Stomach (tissue), 19 donors: ENCODE measurements around the gene SMPD2. TPM values are rescaled to one million over a fixed set of nuclear protein-coding genes. Genes with fewer than 3 reads are reported as not detected.

Experiments used
- DNase-seq, 2 donors: peaks; one replicate each; pipeline versions ENCODE4 v3.0.0 to v3.0.0-alpha.2; 2013 to 2019
- H3K27ac ChIP-seq, 5 donors: fragments of 200-600 bp in 4 of 5; sonication (generic) in 4 of 5; one replicate each; pipeline ENCODE4 v1.5.1; 2013 to 2019; ENCODE audit warnings: mild to moderate bottlenecking in 1 of 5, moderate library complexity in 1 of 5
- H3K27me3 ChIP-seq, 3 donors: fragments of 200-600 bp; sonication (generic); one replicate each; pipeline ENCODE4 v1.5.1; 2017 to 2019; ENCODE audit warnings: mixed run types in 1 of 3
- H3K36me3 ChIP-seq, 4 donors: fragments of 200-600 bp; sonication (generic); 1 replicate in 3 of 4; 2 replicates in 1 of 4; pipeline ENCODE4 v1.5.1; 2016 to 2019
- H3K4me1 ChIP-seq, 4 donors: fragments of 200-600 bp; sonication (generic); one replicate each; pipeline ENCODE4 v1.5.1; 2016 to 2019
- H3K4me3 ChIP-seq, 4 donors: fragments of 200-600 bp; sonication (generic) in 3 of 4; one replicate each; pipeline ENCODE4 v1.5.1; 2016 to 2019; ENCODE audit warnings: mild to moderate bottlenecking in 1 of 4
- H3K9me3 ChIP-seq, 4 donors: fragments of 200-600 bp; sonication (generic); one replicate each; pipeline ENCODE4 v1.5.1; 2016 to 2019
- EP300 ChIP-seq: sonication (generic); formaldehyde crosslinking; IDR thresholded peaks from one replicate; pipeline ENCODE4 v1.6.1; 2017; ENCODE audit warnings: antibody characterized with exemption
- POLR2A ChIP-seq, 4 donors: fragments of 450-650 bp; IDR thresholded peaks; one replicate each; pipeline ENCODE4 v1.6.1; 2016; ENCODE audit warnings: antibody characterized with exemption in 4 of 4, control low read depth in 2 of 4, mild to moderate bottlenecking in 1 of 4, moderate library complexity in 1 of 4
- POLR2AphosphoS5 ChIP-seq, 3 donors: sonication (generic); formaldehyde crosslinking; IDR thresholded peaks; one replicate each; pipeline ENCODE4 v1.6.1; 2016; ENCODE audit warnings: antibody characterized with exemption in 3 of 3
- WGBS, 5 donors: extraction: QIAGEN DNeasy Blood & Tissue Kit in 3 of 5; methylation state at CpG; one replicate each; pipeline versions ENCODE4 v1.1.5 to v1.1.7; 2013 to 2018; 5-methylcytosine and 5-hydroxymethylcytosine counted together
- intact Hi-C: fragments of 100-400 bp; cut with DNase I; formaldehyde crosslinking; loops from one replicate; pipeline ENCODE4 v1.15.1; 2023; ENCODE audit warnings: low total_unique reads
- long read RNA-seq, 10 donors: transcript quantifications; one replicate each; lab custom pipeline, GENCODE V29; 2026
- polyA plus RNA-seq, 3 donors: library from polyadenylated mRNA; stranded (reverse); fragments of 200-250 nt; gene quantifications; one replicate each; pipeline ENCODE4 v1.2.3, GENCODE V29; 2013
- total RNA-seq, 5 donors: library from RNA; depleted of rRNA; stranded (reverse); fragments of >200 nt; gene quantifications; one replicate each; pipeline versions ENCODE4 v1.1.0 to v1.2.3, GENCODE V29; 2014 to 2016
- TF ChIP-seq, protein P1 (sequence below), 7 experiments: fragments of 450-650 bp in 4 of 7; fragments of 200-600 bp in 3 of 7; sonication (generic) in 3 of 7; IDR thresholded peaks; one replicate each; pipeline ENCODE4 v1.5.1; 2016 to 2019; ENCODE audit warnings: antibody characterized with exemption in 7 of 7, control low read depth in 2 of 7, mild to moderate bottlenecking in 1 of 7
- donor health status: healthy with polysubstance abuse.
- donor health status: Bipolar disorder and iron deficiency.
- donor health status: healthy.

The SMPD2 gene, protein sequence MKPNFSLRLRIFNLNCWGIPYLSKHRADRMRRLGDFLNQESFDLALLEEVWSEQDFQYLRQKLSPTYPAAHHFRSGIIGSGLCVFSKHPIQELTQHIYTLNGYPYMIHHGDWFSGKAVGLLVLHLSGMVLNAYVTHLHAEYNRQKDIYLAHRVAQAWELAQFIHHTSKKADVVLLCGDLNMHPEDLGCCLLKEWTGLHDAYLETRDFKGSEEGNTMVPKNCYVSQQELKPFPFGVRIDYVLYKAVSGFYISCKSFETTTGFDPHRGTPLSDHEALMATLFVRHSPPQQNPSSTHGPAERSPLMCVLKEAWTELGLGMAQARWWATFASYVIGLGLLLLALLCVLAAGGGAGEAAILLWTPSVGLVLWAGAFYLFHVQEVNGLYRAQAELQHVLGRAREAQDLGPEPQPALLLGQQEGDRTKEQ
- total RNA-seq, result 10 to 100 TPM; 10.7 to 80.5 (median 17.2) TPM
- polyA plus RNA-seq, result 10 to 100 TPM; 14.0 to 21.8 (median 17.6) TPM
- long read RNA-seq, donor 1, result 0 reads
- long read RNA-seq, donor 2, partial matches to known transcripts, result 7 of 10 reads
- long read RNA-seq, donor 2, other reads (novel, unspliced or antisense), result 0 of 10 reads
- long read RNA-seq, donor 3, partial matches to known transcripts, result 0 of 1 reads
- long read RNA-seq, donor 3, other reads (novel, unspliced or antisense), result 0 of 1 reads
- long read RNA-seq, donor 4, result 0 reads
- long read RNA-seq, donor 5, result 0 reads
- long read RNA-seq, donor 6, partial matches to known transcripts, result 0 of 1 reads
- long read RNA-seq, donor 6, other reads (novel, unspliced or antisense), result 0 of 1 reads
- long read RNA-seq, donor 7, partial matches to known transcripts, result 0 of 1 reads
- long read RNA-seq, donor 7, other reads (novel, unspliced or antisense), result 0 of 1 reads
- long read RNA-seq, donor 8, result 0 reads
- long read RNA-seq, donor 9, partial matches to known transcripts, result 0 of 3 reads
- long read RNA-seq, donor 9, other reads (novel, unspliced or antisense), result 0 of 3 reads
- long read RNA-seq, donor 10, result 0 reads

DNA sequence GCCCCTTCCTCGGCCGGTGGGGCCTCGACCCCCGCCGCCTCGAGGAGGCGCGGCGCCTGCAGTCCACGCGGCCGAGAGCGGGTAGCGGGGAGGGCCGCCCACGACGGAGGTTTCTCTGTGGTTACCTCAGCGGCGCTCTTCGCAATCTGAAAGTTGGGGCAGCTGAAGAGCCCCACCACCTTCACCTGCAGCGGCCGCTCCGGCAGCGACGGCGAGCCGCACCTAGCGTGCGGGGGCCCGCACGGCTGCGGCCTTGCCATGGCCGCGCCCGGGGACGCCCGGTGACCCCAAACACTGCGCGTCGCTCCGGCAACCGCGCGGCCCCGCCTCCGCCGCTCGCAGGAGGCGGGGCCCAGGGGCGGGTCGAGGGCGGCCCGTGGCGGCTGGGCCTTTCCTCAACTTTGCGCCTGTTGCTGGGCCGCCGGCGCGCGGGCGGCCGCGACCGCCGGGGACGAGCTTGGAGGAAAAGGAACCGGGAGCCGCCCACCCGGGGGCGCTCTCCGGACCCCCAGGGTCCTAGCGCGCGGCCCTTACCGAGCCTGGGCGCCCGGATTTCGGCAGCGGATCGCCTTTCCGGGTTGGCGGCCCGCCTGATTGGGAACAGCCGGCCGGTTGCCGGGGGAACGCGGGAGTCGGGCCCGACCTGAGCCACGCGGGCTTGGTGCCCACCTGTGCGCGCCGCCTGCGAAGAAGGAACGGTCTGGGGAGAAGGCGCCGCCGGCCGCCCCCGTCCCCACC, at the start of gene SMPD2, which contains the start of gene PPIL6:
Gene SMPD2, plus strand, starts transcription at position 394 of the 738 bp plus-strand sequence. CDS start 398 bp downstream, outside the sequence.
Gene PPIL6, minus strand, starts transcription at position 298 of the 738 bp plus-strand sequence. Its CDS starts 38 bp downstream, at position 260.
- H3K27me3 ChIP-seq, result no peaks in the 10 kb centered on the region
- peaks cover 20 to 36% (median 29%) of the 10 kb centered on the region in 4 donors for H3K4me1 ChIP-seq
- peak within 1 kb of the TSS; percentile 62 to 89 (median 80) for H3K4me3 ChIP-seq
- DNase-seq, result peak; percentile 86 to 97
- H3K36me3 ChIP-seq, result peaks cover 17 to 36% (median 32%) of the 10 kb centered on the region in 4 donors
- peak within 1 kb of the TSS; percentile 82 to 90 (median 85) for H3K27ac ChIP-seq
- 0 to 1% (median 0%) methylated on average over 24 to 102 of the region's 102 CpGs for WGBS, 5 donors
- TF ChIP-seq EP300, result no peak
- peak; percentile 26 to 47 (median 34) for TF ChIP-seq POLR2AphosphoS5 (IDR thresholded peaks at IDR 0.05)
- no peak for TF ChIP-seq POLR2A (IDR thresholded peaks at IDR 0.05)
- TF ChIP-seq, protein P1, sequence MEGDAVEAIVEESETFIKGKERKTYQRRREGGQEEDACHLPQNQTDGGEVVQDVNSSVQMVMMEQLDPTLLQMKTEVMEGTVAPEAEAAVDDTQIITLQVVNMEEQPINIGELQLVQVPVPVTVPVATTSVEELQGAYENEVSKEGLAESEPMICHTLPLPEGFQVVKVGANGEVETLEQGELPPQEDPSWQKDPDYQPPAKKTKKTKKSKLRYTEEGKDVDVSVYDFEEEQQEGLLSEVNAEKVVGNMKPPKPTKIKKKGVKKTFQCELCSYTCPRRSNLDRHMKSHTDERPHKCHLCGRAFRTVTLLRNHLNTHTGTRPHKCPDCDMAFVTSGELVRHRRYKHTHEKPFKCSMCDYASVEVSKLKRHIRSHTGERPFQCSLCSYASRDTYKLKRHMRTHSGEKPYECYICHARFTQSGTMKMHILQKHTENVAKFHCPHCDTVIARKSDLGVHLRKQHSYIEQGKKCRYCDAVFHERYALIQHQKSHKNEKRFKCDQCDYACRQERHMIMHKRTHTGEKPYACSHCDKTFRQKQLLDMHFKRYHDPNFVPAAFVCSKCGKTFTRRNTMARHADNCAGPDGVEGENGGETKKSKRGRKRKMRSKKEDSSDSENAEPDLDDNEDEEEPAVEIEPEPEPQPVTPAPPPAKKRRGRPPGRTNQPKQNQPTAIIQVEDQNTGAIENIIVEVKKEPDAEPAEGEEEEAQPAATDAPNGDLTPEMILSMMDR (IDR thresholded peaks at IDR 0.05), result peak in 1 of 7 experiments; percentile 39
- intact Hi-C loops, result no loop called here
- no peaks in the 10 kb centered on the region for H3K9me3 ChIP-seq

DNA sequence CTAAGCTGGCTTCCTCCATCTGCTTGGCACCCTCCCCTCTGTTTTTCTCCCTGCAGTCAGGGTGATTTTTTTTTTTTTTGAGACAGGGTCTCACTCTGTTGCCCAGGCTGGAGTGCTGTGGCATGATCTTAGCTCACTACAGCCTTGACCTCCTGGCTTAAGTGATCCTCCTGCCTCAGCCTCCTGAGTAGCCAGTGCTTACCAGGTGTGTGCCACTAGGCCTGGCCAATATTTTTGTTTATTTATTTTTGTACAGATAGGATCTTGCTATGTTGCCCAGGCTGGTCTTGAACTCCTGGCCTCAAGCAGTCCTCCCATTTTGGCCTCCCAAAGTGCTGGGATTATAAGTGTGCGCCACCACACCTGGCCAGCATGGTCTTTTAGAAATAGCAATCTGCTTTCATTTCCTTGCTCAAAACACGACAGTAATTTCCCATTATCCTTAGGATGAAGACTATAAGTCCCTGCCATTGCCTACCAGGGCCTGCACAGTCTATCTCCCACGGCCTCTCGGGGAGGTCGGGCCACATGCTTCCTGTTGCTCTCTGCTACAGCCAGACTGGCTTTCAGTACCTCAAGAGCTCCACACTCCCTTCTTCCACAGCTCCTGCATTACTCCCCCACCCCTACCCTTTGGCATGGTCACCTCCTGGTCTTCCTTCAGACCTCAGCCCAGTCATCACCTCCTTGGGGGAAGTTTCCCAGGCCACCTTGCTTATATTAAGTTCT, 47.2 kb upstream of the SMPD2 start:
- TF ChIP-seq EP300 (no peak), POLR2AphosphoS5 (IDR thresholded peaks at IDR 0.05) (no peak), POLR2A (IDR thresholded peaks at IDR 0.05) (no peak)
- TF ChIP-seq, protein P1 (IDR thresholded peaks at IDR 0.05), result no peak
- peaks cover 0 to 27% (median 12%) of the 10 kb centered on the region in 4 donors for H3K4me1 ChIP-seq
- H3K4me3 ChIP-seq, result no peak overlapping the region
- H3K27ac ChIP-seq, result no peak overlapping the region
- H3K9me3 ChIP-seq, result no peaks in the 10 kb centered on the region
- DNase-seq, result no peak
- H3K27me3 ChIP-seq, result no peaks in the 10 kb centered on the region
- intact Hi-C loops, result no loop called here
- WGBS, 5 donors, result 79 to 93% (median 89%) methylated on average over 5 of the region's 5 CpGs
- H3K36me3 ChIP-seq, result no peaks in the 10 kb centered on the region

DNA sequence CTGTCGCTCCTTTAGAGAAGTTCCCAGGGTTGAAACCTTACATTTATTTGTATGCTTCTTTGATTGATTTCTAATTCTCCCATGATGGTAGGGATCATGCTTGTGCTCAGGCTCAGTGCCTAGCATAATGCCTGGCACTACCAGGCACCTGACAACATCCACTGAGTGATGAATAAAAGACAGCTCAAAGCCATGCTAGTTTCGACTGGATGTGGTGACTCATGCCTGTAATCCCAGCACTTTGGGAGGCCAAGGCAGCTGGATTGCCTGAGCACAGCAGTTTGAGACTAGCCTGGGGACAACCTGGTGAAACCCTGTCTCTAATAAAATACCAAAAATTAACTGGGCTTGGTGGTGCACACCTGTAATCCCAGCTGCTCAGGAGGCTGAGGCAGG, 46.6 kb upstream of the SMPD2 start:
- no peak overlapping the region for H3K27ac ChIP-seq
- no peak for DNase-seq
- WGBS, 5 donors, result 60 to 80% (median 75%) methylated on average over 2 of the region's 2 CpGs
- no peak for TF ChIP-seq POLR2A (IDR thresholded peaks at IDR 0.05)
- no peak for TF ChIP-seq POLR2AphosphoS5 (IDR thresholded peaks at IDR 0.05)
- no peak for TF ChIP-seq EP300
- TF ChIP-seq, protein P1 (IDR thresholded peaks at IDR 0.05), result no peak
- no peaks in the 10 kb centered on the region for H3K36me3 ChIP-seq
- H3K4me3 ChIP-seq, result no peak overlapping the region
- peaks cover 0 to 21% (median 12%) of the 10 kb centered on the region in 4 donors for H3K4me1 ChIP-seq
- H3K27me3 ChIP-seq, result no peaks in the 10 kb centered on the region
- intact Hi-C loops, result no loop called here
- H3K9me3 ChIP-seq, result no peaks in the 10 kb centered on the region
